Astrocyte of the spinal cord (primary cell): Measurements from ENCODE around the gene BAHCC1.

ENCODE experiments used
- DNase-seq: peaks from one replicate; pipeline ENCODE4 v3.0.0; 2011; ENCODE audit warnings: low read depth, low spot score
- H3K4me3 ChIP-seq: 2 replicates; pipeline ENCODE4 v1.5.1; 2011; ENCODE audit warnings: low read depth, mild to moderate bottlenecking, low read length, moderate library complexity
- in situ Hi-C: cut with HindIII; loops from 2 replicates; pipeline ENCODE4 v1.10.0; 2017; ENCODE audit warnings: low sequenced_read_pairs
- TF ChIP-seq, protein P1 (sequence below): IDR thresholded peaks from 2 replicates; pipeline ENCODE4 v1.5.1; 2012; ENCODE audit warnings: low read depth, mild to moderate bottlenecking, low read length, inconsistent platforms

BAHCC1 gene

GRCh38 chr17:81448950-81449349, 53.7 kb downstream of the BAHCC1 start:
- no peak for DNase-seq
- in situ Hi-C loops: no loop called here
- H3K4me3 ChIP-seq: no peak overlapping the region
- TF ChIP-seq, protein P1, sequence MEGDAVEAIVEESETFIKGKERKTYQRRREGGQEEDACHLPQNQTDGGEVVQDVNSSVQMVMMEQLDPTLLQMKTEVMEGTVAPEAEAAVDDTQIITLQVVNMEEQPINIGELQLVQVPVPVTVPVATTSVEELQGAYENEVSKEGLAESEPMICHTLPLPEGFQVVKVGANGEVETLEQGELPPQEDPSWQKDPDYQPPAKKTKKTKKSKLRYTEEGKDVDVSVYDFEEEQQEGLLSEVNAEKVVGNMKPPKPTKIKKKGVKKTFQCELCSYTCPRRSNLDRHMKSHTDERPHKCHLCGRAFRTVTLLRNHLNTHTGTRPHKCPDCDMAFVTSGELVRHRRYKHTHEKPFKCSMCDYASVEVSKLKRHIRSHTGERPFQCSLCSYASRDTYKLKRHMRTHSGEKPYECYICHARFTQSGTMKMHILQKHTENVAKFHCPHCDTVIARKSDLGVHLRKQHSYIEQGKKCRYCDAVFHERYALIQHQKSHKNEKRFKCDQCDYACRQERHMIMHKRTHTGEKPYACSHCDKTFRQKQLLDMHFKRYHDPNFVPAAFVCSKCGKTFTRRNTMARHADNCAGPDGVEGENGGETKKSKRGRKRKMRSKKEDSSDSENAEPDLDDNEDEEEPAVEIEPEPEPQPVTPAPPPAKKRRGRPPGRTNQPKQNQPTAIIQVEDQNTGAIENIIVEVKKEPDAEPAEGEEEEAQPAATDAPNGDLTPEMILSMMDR: no peak

DNA sequence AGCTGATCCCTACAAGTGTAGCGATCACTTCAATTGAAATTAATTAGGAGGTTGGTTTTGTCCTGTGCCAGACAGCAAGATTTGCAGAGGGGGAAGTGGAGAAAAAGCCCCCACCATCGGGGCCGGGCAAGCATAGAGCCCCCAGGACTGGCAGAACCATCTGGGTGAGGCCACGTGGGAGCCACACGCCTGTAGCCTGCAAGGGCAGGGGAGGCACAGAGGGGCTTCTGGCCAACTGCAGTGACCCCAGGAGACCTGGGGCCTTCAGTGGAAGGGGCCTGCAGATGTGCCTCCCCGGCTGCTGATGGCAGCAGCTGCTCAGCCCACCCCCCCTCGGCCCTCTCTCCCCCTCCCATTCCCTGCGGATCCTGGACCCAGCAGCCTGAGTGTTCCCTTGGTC, 54.1 kb downstream of the BAHCC1 start:
- no peak overlapping the region for H3K4me3 ChIP-seq
- in situ Hi-C loops: no loop called here
- TF ChIP-seq, protein P1: no peak
- no peak for DNase-seq

DNA sequence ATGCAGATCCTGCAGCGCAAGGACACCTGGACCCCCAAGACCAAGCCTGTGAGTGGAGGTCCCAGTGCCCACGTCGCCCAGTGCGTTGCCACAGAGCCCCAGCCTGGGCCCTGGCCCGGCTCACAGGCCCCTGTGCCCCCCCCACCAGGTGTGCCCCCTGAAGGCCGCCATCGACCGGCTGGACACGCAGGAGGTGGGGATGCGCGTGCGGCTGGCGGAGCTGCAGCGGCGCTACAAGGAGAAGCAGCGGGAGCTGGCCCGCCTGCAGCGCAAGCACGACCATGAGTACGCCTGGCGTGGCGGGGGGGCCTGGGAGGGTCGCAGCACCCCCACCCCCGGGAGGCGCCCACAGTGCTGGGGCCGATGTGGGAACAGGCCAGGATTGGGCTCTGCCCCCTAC, 56.6 kb downstream of the BAHCC1 start:
- H3K4me3 ChIP-seq: no peak overlapping the region
- TF ChIP-seq, protein P1: no peak
- in situ Hi-C loops: no loop called here
- no peak for DNase-seq

- H3K4me3 ChIP-seq: no peak overlapping the region
- in situ Hi-C loops: no loop called here
- TF ChIP-seq, protein P1: no peak
- DNase-seq: no peak
These were observed 57.3 kb downstream of the BAHCC1 start for GRCh38 chr17:81452551-81452950.

DNA sequence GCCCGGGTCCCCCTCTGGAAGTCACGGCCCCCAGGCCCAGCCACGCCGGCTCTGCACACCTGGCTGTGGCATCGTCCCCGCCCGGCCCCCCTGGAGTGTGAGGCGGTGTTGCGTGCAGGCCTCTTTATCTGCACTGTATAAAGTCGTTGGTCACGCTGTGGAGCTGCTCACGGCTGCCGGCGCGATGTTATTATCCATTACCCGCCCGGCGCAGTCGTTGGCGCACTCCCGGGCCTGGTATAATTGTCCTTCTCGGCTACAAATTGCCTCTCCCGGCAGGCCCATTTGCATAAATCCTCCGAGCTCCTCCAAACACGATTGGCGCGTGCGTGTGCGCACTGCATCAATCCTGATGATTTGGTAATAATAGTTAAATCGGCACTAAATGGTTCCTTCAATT, 57.8 kb downstream of the BAHCC1 start:
- TF ChIP-seq, protein P1: no peak
- in situ Hi-C loops: no loop called here
- DNase-seq: no peak
- H3K4me3 ChIP-seq: no peak overlapping the region

- no peak for DNase-seq
- H3K4me3 ChIP-seq: no peak overlapping the region
- in situ Hi-C loops: no loop called here
- TF ChIP-seq, protein P1: no peak
These were observed 58.5 kb downstream of the BAHCC1 start for GRCh38 chr17:81453712-81454111.

DNA sequence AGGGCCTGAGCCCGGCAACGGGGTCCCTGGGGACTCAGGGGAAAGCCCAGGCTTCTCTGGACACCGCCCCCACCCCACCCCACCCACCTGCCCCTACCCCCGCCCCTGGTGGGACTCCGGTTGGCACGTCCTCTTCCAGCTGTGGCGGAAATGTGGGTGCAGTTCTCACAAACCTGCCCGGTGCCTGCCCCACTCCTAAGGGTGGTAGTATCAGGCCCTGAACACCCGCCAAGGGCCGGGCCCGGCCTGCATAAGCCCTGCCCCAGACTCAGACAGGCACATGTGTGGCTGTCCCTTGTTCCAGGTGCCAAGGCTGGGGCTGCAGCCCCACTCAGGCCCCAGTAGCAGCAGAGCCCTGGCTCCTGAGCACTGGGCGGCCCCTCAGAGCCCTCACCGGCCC, 59.2 kb downstream of the BAHCC1 start:
- TF ChIP-seq, protein P1: no peak
- DNase-seq: no peak
- in situ Hi-C loops: no loop called here
- H3K4me3 ChIP-seq: no peak overlapping the region
